Measurements from ENCODE around the gene BIN2. TPM values are rescaled to one million over a fixed set of nuclear protein-coding genes. Genes with fewer than 3 reads are reported as not detected.

The BIN2 gene
- total and polyA plus RNA-seq, 2 of the 13 experiments (the other 11 are each of a cell fraction or from before 2014, with no cell fraction given), result not detected

- ChIA-PET POLR2A (no interaction called here), CTCF (ENCODE audit: low intra/inter-chr PET ratio, low total read pairs) (no interaction called here)
- Histone ChIP-seq H3K79me2 (ENCODE audit: insufficient read depth, low read length) (no peaks in the 10 kb centered on the region), H3K27ac (ENCODE audit: extremely low read length, insufficient read depth, low read length) (no peak overlapping the region), H3K36me3 (replicated peaks in 1 of 2; ENCODE audit: control insufficient read depth in 1 of 2, insufficient read depth in 2 of 2, low read length in 2 of 2) (no peaks in the 10 kb centered on the region), H3K4me3 (replicated peaks in 1 of 3; ENCODE audit: insufficient read depth in 1 of 3, low read depth in 2 of 3, low read length in 3 of 3) (no peak overlapping the region), H4K20me1 (ENCODE audit: insufficient read depth, low read length) (no peaks in the 10 kb centered on the region), H2AFZ (ENCODE audit: low read length) (no peak overlapping the region), H3K9me3 (ENCODE audit: low read length) (no peaks in the 10 kb centered on the region), H3K9ac (ENCODE audit: insufficient read depth, low read depth, low read length) (no peak overlapping the region), H3K4me2 (ENCODE audit: low read depth, low read length) (no peak overlapping the region), H3K27me3 (ENCODE audit: control insufficient read depth in 1 of 2, insufficient read depth in 2 of 2, low read length in 2 of 2) (no peaks in the 10 kb centered on the region), H3K4me1 (ENCODE audit: insufficient read depth, low read length) (peaks cover 11% of the 10 kb centered on the region; the same call in 1 of the 2 replicates)
- DNase-seq (ENCODE audit: low spot score) (no peak), ATAC-seq (no peak), FAIRE-seq (no peak)
- no peak for TF ChIP-seq NFKB2 (CRISPR knock-in tag; IDR thresholded peaks at IDR 0.05; ENCODE audit: borderline replicate concordance)
- no peak for TF ChIP-seq ZFP37 (CRISPR knock-in tag; IDR thresholded peaks at IDR 0.05; ENCODE audit: borderline replicate concordance)
- no peak for TF ChIP-seq ARID5B (CRISPR knock-in tag; IDR thresholded peaks at IDR 0.05)
- TF ChIP-seq ZNF230 (CRISPR knock-in tag; IDR thresholded peaks at IDR 0.05), result no peak
- no peak for TF ChIP-seq ZNF674 (CRISPR knock-in tag; IDR thresholded peaks at IDR 0.05; ENCODE audit: low read depth)
- TF ChIP-seq ZBTB1 (CRISPR knock-in tag; IDR thresholded peaks at IDR 0.05; ENCODE audit: borderline replicate concordance), result no peak
- no peak for TF ChIP-seq ZNF780A (CRISPR knock-in tag; IDR thresholded peaks at IDR 0.05)
- no peak for TF ChIP-seq IKZF4 (CRISPR knock-in tag; IDR thresholded peaks at IDR 0.05; ENCODE audit: borderline replicate concordance, low read depth, not compliant biosample characterization)
- no peak for TF ChIP-seq MIER2 (CRISPR knock-in tag; IDR thresholded peaks at IDR 0.05)
- no peak for TF ChIP-seq CBX1 (IDR thresholded peaks at IDR 0.05; ENCODE audit: low read depth)
- no peak for TF ChIP-seq IRF2 (CRISPR knock-in tag; IDR thresholded peaks at IDR 0.05)
- TF ChIP-seq ZBTB49 (CRISPR knock-in tag; IDR thresholded peaks at IDR 0.05; ENCODE audit: borderline replicate concordance), result no peak
- no peak for TF ChIP-seq ZNF850 (CRISPR knock-in tag; conservative IDR thresholded peaks at IDR 0.05)
- no peak for TF ChIP-seq PLRG1 (conservative IDR thresholded peaks at IDR 0.05)
- TF ChIP-seq MBD4 (IDR thresholded peaks at IDR 0.05; ENCODE audit: borderline replicate concordance, low read length), result no peak
- no peak for TF ChIP-seq ATF1 (CRISPR knock-in tag; IDR thresholded peaks at IDR 0.05)
- TF ChIP-seq HDAC2 (CRISPR knock-in tag; IDR thresholded peaks at IDR 0.05), result no peak
- intact Hi-C loops (cut with micrococcal nuclease; ENCODE audit: unreplicated experiment) (no loop called here), in situ Hi-C loops (cut with HindIII; ENCODE audit: extremely low pct_ligation_motif_present, low pct_unique_long_range_greater_than_20kb) (no loop called here)
- no TSS peak for BruUV-seq (replicated peaks)
These were observed 6.2 kb upstream of the BIN2 start for GRCh38 chr12:51330186-51330585.

Measured in HepG2 (cell line).